ENCODE measurements around the gene CLTCL1.
"Not testable (repeated sequence)": the region's sequence is repeated elsewhere in the genome, so short reads cannot be mapped to it uniquely, and the experiment has no call there.

CLTCL1 gene

DNA sequence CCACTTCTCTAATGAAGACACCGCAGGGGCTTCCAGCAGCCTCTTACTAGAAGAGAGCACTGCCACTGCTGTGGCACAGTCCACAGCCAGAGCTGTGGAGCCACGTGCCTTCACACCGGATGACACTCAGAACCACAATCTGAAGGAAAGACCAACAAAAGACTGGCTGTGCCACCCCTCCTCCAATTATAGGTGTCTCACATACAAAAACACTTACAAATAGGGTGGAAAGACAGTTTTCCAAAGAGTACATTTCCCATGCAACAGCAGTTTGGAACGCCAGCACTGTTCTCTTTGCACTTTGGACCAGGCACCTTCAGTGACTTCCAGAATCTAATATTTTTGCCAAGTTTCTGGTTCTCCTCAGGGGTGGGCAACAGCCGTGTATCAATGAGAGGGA is 74.9 kb downstream of the CLTCL1 start:
- DNase-seq, result no peak

DNA sequence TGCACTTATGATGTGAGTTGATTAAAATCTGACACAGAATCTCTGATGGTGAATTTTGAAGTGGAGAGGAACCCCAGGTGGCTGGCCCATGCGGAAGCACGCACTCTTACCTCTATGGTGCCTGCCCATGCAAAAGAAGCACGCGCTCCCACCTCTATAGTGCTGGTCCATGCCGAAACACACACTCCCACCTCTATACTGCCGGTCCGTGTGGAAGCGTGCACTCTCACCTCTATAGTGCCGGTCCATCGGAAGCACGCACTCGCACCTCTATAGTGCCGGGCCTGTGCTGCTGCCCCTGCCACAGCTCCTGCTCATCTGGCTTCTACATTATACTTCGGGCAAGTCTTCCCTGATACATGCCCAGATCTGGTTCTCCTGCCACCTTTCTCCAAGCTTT is 76.2 kb downstream of the CLTCL1 start:
- no peak for DNase-seq

DNA sequence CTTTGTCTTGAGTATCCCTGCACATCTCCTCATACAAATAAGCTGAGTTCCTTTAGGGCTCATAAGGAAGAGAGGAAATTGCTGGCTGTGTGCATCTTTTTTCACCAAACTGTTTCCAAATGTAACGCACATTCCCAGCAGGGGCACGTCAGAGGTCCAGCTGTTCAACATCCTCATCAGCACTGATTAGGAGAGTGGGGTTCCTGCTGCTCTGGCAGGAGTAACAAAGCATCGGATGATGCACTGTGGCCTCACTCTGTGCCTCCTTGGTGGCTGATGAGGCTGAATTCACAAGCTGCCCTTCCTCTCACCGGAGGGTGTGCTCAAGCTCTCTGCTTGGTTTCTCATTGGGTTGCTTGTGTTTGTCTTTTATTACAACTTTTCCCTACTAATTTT is 77.4 kb downstream of the CLTCL1 start:
- no peak for DNase-seq

DNA sequence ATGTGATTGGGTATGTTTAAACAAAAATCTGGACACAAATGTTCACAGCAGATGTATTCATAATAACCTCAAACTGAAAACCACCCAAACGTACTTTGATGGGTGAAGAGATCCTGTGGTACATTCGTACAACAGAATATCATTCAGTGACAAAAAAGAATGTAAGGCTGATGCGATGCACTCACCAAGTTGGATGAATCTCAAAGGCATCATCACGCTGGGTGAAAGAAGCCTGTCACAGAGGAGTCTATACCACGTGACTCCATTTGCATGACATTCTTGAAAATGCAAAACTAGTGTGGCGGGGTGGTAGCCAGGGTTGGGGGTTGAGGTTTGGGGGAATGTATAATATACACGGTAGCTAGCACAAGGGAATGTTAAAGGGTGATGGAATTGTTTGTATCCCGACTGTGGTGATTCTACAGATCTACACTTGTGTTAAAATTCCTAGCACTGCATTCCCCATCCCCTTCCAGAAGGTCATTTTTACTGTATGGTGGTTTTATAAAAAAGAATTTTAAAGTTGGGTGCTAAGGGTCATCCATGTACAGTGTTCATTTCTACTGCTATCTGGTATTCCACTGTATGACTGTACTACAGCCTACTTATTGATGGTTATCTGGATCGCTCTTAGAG is 78.0 kb downstream of the CLTCL1 start:
- DNase-seq, result no peak

DNA sequence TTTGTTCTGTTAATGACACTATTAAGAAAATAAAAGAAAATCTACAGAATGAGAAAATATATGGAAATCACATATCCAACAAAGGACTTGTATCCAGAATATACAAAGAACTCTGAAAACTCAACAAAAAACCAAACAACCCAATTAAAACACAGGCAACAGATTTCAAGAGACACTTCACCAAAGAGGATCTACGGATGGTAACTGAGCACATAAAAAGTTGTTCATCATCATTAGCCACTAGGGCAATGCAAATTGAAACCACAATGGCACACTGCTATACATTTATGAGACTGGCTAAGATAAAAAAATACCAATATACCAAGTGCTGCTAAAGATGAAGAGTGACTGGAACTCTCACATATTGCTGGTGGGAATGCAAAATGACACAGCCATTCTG is 78.5 kb downstream of the CLTCL1 start:
- DNase-seq, result no peak

DNA sequence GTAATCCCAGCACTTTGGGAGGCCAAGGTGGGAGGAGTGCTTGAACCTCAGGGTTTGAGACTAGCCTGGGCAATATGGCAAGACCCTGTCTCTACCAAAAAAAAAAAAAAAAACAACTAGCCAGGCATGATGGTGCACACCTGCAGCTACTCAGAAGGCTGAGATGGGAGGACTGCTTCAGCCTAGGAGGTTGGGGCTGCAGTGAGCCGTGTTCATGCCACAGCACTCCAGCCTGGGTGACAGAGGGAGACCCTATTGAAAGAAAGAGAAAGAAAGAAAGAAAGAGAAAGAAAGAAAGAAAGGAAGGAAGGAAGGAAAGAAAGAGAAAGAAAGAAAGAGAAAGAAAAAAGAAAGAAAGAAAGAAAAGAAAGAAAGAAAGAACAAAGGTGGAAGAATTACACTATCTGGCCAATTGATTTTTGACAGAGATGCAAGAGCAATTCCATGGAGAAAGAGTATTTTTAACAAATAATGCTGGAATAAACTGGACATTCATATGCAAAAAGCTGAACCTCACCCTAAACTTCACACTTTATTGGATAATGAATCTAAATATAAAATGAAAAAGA is 79.1 kb downstream of the CLTCL1 start:
- no peak for DNase-seq

DNA sequence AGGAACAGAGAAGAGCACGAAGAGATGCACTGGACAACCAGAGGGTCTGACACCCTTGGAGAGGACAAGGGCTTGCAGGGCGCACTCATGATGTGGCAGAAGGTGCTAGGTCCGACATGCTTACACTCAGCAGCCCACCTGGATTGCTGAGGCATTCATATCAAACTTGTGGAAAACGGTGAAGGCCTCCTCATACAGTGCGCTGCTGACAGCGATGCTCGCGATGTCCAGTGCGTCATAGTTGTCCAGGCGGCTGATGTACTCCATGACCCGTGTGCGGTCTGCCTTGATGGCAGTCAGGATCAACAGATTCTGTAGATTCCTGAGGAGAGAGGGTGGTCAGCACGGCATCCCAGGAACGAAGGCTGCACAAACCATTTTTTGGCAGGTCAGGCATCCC is 81.3 kb downstream of the CLTCL1 start:
- no peak for DNase-seq

DNA sequence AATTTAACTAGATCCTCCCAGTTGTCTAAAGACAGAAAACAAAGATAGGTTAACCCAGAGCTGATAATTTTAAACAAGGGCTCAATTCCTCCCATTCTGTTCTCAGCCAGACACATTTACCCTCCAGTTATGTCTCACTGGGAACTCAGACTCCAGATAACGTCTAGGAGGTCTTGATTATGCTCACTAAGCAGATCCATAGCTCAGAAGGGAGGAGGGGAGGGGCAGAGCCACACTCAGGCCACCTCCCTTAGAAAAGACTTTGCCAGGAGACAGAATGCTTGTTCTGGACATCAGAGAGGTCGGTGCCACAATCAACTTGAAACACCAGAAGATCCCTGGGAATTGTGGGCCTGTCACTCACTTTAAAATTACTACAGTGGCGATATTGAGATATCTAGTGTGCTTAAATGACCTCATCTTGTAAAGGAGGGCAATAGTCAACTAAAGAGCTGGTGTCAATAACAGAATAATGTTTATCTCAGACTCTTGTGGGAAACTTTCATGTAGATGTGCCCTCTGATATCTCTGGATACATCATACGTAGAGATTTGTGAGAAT is 83.2 kb downstream of the CLTCL1 start:
- no peak for DNase-seq

DNA sequence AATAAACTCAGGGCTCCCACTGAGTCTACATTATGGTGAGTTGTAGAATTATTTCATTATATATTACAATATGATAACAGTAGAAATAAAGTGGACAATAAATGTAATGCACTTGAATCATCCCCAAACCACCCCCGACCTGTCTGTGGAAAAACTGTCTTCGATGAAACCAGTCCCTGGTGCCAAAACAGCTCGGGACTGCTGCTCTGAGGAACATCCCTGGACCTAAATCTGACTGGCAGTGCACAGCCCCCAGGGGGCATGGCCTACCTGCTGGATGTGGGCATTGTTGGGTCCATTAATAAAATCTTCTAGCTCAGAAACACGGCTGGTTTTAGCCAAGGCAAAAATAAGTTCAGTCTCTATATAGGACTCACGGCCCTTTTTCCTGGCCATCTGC is 83.6 kb downstream of the CLTCL1 start:
- no peak for DNase-seq

DNA sequence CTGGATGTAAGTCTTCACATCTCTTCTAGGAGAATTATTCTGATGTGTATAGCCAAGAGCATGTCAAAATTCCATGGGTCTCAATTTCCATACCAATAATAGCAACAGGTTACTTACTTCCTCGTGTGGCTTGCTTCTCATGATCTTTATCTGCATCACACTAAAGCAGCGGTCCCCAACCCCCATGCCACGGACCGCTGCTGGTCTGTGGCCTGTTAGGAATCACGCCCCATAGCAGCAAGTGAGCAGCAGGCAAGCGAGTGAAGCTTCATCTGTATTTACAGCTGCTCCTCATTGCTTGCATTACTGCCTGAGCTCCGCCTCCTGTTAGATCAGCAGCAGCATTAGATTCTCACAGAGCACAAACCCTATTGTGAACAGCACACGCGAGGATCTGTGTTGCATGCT is 84.1 kb downstream of the CLTCL1 start:
- no peak for DNase-seq

DNA sequence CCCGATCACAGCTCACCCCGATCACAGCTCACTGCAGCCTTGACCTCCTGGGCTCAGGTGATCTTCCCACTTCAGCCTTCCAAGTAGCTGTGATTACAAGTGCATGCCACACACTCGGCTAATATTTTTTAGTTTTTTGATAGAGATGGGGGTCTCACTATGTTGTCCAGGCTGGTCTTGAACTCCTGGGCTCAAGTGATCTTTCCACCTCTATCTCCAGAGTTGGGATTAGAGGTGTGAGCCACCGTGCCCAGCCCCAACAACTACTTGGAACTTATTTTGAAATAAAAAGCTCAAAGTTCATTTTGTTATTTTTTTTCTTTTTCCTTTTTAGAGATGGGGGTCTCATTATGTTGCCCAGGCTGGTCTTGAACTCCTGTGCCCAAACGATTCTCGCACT is 85.2 kb downstream of the CLTCL1 start:
- DNase-seq, result no peak

DNA sequence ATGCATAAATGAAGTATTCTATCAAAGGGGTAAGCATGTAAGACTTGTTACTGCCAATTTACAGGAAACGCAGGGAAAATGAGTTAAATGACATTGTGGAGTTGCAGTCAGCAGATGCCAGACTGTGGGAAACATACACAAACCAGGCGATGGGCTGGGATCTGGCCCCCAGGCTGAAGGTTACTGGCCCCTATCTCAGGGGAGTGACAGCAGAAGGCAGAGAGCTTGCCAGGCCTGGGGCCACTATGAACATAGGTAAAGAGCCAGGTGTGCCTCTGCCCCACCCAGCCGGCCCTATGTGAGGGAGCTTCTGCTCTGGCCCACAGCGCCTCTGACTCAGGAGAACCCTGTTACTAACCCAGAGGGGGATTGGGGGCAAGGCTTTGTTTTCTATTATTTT is 86.9 kb downstream of the CLTCL1 start:
- DNase-seq, result no peak

DNA sequence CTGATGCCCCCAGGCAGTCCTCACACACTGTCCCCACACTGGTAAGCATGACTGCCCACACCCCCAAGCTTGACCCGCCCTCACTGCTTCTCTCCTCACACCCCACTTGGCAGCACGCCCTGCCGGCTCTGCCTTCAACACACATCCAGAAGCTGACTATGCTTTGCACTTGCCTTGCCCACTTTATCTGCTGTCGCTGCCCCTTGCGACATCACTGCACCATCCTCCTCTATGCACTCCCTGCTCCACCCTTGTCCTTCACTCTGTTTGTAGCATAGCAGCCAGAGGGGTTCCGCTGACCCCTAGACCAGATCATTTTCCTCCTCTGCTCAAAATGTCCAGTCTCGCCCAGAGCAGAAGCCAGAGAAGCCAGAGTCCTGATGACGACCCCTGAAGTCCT is 87.7 kb downstream of the CLTCL1 start:
- DNase-seq, result no peak

DNA sequence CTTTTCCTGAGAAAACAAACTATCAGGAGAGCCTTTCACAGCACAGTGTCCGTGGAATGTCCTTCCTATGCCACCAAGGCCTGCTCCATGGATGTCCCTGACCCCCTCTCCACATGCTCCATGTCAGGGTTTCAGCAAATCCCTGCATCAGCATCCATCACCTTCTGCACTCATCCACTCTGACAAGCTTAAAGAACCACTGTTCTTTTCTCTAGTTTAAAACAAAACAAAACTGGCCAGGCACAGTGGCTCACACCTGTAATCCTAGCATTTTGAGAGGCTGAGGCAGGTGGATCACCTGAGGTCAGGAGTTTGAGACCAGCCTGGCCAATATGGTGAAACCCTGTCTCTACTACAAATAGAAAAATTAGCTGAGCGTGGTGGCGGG is 88.7 kb downstream of the CLTCL1 start:
- not testable (repeated sequence) for DNase-seq

DNA sequence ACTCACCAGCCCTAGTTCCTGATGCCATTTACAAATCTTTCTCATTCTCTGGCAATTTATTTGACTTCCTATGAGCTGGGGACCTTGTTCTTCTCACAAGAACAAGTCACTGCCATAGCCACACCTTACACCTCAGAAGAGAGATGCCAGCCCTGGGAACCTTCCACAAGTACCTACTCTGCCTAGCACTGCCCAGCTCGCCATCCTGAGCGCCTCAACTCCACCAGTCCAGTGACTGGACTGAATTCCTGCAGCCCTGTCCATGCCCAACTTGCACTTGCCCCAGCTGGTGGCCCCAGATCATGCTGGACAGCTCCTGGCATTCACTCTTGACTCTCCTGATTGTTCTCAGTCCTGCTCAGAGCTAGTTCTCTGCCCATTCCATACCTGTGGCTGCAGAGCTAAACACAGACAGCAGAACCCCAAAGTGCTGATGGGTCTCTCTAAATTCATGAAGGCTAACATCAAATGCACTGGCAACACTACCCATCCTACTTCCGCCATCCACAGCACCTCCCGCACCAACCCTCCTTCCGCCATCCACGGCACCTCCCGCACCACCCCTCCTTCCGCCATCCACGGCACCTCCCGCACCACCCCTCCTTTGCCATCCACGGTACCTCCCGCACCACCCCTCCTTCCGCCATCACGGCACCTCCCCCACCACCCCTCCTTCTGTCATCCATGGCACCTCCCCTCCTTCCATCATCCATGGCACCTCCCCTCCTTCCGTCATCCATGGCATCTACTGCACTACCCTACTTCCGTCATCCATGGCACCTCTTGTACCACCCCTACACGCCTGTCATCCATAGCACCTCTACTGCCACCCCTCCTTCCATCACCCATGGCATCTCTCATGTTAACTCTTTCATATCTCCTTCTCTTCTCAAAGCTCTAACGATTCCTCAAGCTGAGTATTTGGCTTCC is 89.4 kb downstream of the CLTCL1 start:
- no peak for DNase-seq

DNA sequence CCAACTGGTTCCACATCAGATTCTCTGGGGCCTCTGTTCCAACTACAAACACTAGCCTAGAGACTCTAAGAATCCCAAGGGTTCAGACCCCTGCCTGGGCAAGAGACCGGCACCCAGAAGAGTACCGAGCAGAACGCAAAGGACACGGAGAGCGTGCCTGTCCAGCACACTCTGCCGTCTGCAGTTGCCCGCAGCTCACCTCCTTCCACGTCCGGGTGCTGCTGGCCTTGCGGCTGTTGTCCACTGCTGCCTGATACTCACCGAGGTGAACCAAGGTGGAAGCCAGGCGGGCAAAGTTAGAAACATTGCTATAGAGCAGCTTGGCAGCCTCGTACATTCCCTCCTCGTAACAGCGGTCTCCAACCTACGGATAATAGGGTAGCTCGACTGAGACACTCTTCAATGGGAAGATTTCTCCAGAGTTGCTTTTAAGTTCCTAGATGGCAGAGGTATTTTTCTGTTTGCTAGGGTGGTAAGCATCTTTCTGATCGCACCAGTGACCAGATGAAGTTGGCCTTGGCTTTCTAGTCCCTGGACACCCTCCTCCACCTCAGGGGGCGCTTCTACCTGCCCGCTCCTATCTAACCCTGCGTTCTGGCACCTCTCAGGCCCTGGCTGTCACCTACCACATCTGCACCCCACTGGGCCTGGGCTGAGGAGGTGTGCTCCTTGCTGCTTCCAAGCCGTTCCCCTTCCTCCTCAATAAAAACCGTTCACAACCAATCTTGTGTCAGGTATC is 90.2 kb downstream of the CLTCL1 start:
- DNase-seq, result no peak

DNA sequence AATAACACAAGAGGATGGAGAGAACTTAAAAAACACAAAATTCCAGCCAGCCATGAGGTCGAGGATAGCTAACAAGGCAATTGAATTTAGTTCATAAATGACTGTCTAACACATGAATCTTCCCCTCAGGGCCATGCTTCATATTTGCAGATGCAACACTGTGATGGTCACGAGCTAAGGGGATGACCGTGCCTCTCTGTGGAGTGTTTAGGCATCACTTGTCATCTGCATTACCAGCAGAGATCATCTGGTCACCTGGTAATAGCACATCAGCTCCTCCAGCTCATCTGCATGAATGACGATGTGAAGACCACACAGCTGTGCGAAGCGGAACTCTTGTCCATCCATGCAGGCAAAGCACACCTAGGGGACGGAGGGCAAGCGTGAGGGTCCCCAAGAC is 92.0 kb downstream of the CLTCL1 start:
- DNase-seq, result no peak

DNA sequence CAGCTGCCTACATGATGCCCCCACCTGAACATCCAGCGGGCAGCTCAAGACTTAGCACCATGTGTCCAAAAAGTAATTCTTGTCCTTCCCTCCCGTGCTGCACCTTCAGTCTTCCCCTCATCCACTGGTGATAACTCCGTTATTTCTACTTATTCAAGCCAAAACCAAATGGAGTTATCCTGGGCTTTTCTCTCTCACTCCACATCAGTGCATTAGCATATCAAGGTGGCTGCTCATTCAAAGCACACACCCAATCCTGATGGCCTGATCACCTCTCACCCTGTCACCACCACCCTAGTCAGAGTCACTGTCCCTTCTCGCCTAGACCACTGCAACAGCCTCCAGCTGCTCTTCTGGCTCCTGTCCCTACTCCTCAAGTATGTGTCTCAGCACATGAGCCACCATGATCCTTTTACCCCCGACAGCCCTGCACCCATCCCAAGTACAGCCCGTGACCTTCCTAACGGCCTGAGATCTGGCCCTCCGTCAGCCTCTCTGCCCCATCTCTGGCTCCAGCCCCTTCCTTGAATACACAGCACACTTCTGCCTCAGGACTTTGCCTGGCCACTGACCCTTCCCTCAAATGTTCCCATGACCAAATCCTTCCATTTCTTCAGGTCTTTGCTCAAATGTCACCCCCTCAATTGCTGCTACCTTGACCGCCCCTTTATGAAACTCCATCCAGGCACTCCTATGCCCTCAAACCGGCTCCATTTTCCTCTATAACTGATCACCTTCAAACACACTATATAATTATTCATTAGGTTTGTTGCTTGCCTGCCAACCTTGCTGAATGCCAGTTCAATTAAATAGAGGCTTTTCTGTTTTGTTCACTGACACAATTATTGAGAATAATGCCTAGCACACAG is 93.3 kb downstream of the CLTCL1 start:
- no peak for DNase-seq

DNA sequence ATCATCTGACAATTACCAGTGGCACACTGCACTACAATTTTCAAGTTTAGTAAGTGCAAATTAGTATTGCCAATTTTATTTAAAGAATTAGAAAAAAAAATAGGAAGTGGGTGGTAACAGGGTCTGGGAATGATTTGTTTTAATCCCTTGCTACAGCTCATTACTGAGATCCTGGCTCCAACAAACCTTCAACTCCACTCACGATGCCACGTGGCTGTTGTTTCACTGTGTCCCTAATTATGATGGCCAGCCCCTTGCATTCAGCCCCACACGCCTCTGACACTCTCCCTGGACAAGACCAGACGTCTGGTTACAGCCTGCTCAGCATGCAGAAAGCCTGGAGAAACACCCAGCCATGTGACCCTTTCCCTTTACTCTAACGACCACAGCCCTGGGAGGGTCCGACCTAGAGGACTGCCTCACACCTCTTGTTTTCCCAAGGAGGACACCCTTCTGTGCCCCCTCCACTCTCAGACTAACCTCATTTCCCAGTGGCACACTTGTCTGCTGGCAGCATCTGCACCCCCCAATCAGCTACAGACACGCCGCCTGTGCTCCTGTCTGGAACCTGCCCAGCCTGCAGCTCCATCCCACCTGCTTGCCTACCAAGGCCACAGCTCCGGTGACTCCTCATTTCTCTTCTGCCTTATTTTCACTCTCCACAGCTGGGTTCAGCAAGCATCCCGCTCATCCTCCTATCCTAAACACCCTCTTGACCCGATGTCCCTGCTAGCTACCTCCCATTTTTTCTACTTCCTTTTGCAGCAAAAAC is 94.5 kb downstream of the CLTCL1 start:
- no peak for DNase-seq

DNA sequence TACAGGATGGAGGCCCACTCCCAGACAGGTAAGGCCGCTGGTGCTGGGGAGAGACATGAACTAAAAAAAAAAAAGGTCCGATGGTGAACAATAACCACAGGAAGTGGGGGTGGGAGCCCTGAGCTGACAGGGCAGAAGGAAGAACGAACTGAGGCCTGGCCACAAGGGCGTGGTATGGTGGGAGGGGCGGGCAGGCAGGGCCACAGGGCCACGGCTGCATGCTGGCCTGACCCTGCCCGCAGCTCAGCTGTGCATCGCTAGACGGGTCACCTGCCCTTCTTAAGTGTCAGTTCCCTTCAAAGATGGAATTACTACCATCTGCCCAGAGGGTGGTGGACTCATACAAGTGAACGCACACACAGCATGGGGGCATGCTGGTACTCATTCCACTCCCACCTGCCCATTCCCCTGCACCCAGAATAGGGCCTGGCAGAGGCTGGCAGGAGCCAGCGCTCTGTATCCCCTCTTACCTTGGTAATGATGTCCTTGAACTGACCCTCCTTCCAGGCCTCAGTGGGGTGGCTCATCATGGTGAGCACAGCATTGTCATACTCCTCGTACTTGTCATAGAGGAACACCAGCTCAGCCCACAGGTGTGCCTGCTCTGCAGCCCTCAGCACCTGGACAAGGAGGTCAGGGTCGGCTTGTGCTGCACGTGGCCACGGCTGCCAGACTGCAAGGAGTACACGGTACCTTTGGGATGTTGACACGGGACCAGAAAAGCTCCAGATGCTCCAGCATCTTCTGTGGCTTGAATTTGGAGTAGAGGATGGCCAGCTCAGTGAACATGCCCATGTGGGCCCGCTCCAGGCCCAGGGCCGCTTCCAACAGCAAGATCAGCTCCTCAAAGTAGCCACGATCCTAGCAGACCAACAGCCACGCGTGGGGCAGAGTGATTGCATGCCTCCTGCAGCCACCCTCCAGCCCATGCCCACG is 95.5 kb downstream of the CLTCL1 start:
- DNase-seq, result no peak
